Effector CD4-positive, alpha-beta T cell (primary cell): ENCODE measurements around the gene SLC22A7.
"Not testable (repeated sequence)": the region's sequence is repeated elsewhere in the genome, so short reads cannot be mapped to it uniquely, and the experiment has no call there.

Source experiments
- DNase-seq: peaks from one replicate; pipeline ENCODE4 v3.0.0-alpha.2; 2020

The SLC22A7 gene

GRCh38 chr6:43301081-43301870 is 3.2 kb downstream of the SLC22A7 start:
- DNase-seq, result no peak

- no peak for DNase-seq
Measured at GRCh38 chr6:43302126-43302525, 4.1 kb downstream of the SLC22A7 start.

GRCh38 chr6:43303006-43303405 is 4.9 kb downstream of the SLC22A7 start:
- DNase-seq, result not testable (repeated sequence)

GRCh38 chr6:43303751-43304331 is 5.8 kb downstream of the SLC22A7 start:
- no peak for DNase-seq

- no peak for DNase-seq
Measured at GRCh38 chr6:43304361-43304760, 6.3 kb downstream of the SLC22A7 start.

GRCh38 chr6:43304882-43305281 is 6.8 kb downstream of the SLC22A7 start:
- DNase-seq, result no peak

GRCh38 chr6:43306086-43306485 is 8.0 kb downstream of the SLC22A7 start:
- no peak for DNase-seq

- no peak for DNase-seq
Measured at GRCh38 chr6:43307451-43308100, 9.5 kb downstream of the SLC22A7 start.

GRCh38 chr6:43308101-43308989 is 10.3 kb downstream of the SLC22A7 start, which contains the start of gene CRIP3:
Gene CRIP3 (minus strand): TSS chr6:43308826. CDS start chr6:43308792, 34 bp downstream.
- peak; percentile 33 for DNase-seq

- no peak for DNase-seq
Measured at GRCh38 chr6:43308990-43309477, 11.0 kb downstream of the SLC22A7 start.

GRCh38 chr6:43310134-43310533 is 12.1 kb downstream of the SLC22A7 start:
- no peak for DNase-seq

GRCh38 chr6:43310624-43311023 is 12.6 kb downstream of the SLC22A7 start:
- DNase-seq, result no peak

GRCh38 chr6:43311666-43312065 is 13.6 kb downstream of the SLC22A7 start:
- DNase-seq, result no peak

GRCh38 chr6:43313813-43314212 is 15.8 kb downstream of the SLC22A7 start:
- no peak for DNase-seq

GRCh38 chr6:43318011-43318410 is 20.0 kb downstream of the SLC22A7 start:
- DNase-seq, result no peak

- no peak for DNase-seq
Measured at GRCh38 chr6:43325876-43326275, 27.8 kb downstream of the SLC22A7 start.

- DNase-seq, result no peak
Measured at GRCh38 chr6:43328528-43328927, 30.5 kb downstream of the SLC22A7 start.

- no peak for DNase-seq
Measured at GRCh38 chr6:43331470-43331869, 33.4 kb downstream of the SLC22A7 start.

GRCh38 chr6:43331891-43332290 is 33.8 kb downstream of the SLC22A7 start:
- DNase-seq, result no peak

- no peak for DNase-seq
Measured at GRCh38 chr6:43334466-43335095, 36.5 kb downstream of the SLC22A7 start.

GRCh38 chr6:43335469-43335868 is 37.4 kb downstream of the SLC22A7 start:
- DNase-seq, result no peak

- no peak for DNase-seq
Measured at GRCh38 chr6:43336382-43336781, 38.3 kb downstream of the SLC22A7 start.
